HG03342 (cell line): ENCODE measurements around the gene C1QTNF7.

Experiments used
- ATAC-seq: cut with Tn5 transposase; IDR thresholded peaks from one replicate; pipeline ENCODE4 v1.9.1; 2021; ENCODE audit warnings: mild to moderate bottlenecking, moderate library complexity; ENCODE audit not compliant: unreplicated experiment

The C1QTNF7 gene

GRCh38 chr4:15413010-15413622, 14.7 kb upstream of the C1QTNF7 start:
- ATAC-seq, result no peak

- no peak for ATAC-seq
Measured at GRCh38 chr4:15413623-15414019, 14.2 kb upstream of the C1QTNF7 start.

DNA sequence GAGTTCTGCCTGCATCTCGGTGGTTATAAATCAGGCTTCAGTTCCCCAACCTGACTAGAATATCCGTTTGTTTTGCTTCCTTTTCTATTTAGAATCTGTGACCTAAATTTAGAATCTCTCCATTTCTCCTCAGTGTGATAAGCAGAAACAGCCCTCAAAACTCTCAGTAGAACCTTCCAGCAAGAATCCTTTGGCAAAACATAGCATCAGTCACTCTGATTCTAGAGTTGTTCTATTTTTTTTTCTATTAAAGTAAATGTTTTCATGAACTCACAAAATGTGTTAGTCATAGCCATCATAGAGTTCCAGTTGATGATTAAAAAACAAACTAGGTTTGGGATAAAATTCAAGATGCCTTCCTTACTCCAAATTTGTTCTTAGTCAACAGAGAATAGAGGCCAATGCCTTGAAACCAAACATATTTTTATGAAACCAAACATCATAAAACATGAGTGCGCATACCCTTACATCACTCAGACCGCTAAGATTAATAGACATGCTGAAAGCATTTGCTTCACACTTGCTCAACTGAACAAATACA, 13.2 kb upstream of the C1QTNF7 start:
- ATAC-seq, result no peak

GRCh38 chr4:15416357-15417232, 11.2 kb upstream of the C1QTNF7 start:
- ATAC-seq, result no peak

- no peak for ATAC-seq
Measured at GRCh38 chr4:15417233-15417660, 10.6 kb upstream of the C1QTNF7 start.

GRCh38 chr4:15418956-15419355, 8.9 kb upstream of the C1QTNF7 start:
- ATAC-seq, result no peak

GRCh38 chr4:15420642-15421041, 7.2 kb upstream of the C1QTNF7 start:
- ATAC-seq, result no peak

DNA sequence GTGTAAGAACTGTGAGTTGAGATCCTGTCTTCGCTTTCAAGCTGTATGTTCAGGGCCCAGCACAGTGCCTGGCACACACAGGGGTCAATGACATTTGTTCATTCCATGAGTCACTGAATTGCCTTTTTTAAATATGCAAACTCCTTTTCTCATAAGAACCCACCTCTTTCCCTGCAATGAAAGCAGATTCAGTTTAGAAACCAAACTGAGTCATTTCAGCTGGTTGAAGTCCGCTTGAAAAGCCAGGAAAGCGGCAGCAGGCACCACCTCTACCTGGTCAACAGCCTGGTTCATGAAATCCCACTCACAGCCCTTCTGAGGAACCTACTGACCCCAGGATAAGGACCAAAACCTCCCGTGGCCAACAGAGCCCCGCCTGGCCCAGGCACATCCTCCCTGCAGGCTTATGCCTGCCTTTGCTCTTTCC, 4.5 kb upstream of the C1QTNF7 start:
- ATAC-seq, result no peak

GRCh38 chr4:15425520-15425919, 2.3 kb upstream of the C1QTNF7 start:
- no peak for ATAC-seq

DNA sequence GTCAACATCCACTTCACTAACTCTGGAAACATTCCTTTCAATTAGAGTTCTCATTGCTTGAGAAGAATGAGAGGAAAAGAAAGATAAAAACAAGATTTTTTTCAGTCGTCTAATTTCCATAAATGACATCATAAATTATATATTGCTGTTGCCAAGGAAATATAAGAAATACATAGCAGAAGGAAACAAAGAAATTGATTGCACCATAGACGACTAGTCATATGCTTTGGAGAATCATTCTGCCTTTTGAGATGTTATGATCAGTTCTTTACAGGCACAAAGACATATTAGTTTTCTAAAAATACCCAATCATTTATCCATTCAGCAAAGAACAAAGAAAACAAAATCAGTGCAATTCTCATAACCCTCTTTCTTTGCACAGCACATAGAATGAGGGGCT, 672 bp upstream of the C1QTNF7 start:
- ATAC-seq, result no peak

GRCh38 chr4:15428611-15429010, 778 bp downstream of the C1QTNF7 start:
- no peak for ATAC-seq

GRCh38 chr4:15434091-15434490, 6.3 kb downstream of the C1QTNF7 start:
- ATAC-seq, result no peak

GRCh38 chr4:15434676-15435075, 6.8 kb downstream of the C1QTNF7 start:
- ATAC-seq, result no peak

DNA sequence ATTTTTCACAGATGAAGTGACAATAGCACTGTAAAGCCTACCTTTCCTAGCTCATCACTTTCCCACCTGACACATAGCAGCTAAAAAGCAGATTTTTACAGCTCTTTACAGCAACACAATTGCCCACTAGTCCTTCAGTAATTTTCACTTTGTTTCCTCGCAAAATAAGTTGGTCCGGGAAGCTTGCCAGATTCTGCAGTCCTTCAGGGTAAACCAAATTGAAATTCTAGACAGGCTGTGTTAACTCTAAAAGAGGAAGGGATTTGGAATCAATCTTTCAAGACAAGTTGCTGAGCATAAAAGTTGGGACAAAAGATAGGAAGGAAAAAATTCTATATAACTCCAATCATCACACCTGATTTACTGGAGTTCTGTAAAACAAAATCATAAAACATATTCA, 8.7 kb downstream of the C1QTNF7 start:
- no peak for ATAC-seq

GRCh38 chr4:15438939-15439524, 11.2 kb downstream of the C1QTNF7 start:
- ATAC-seq, result no peak

- no peak for ATAC-seq
Measured at GRCh38 chr4:15443371-15444160, 15.7 kb downstream of the C1QTNF7 start.

GRCh38 chr4:15444276-15444675, 16.4 kb downstream of the C1QTNF7 start:
- no peak for ATAC-seq

GRCh38 chr4:15444879-15445547, 17.2 kb downstream of the C1QTNF7 start:
- ATAC-seq, result no peak

- ATAC-seq, result no peak
Measured at GRCh38 chr4:15451181-15451865, 23.5 kb downstream of the C1QTNF7 start.
